A549 (cell line): ENCODE results near the gene NTN4. TPM values are rescaled to one million over a fixed set of nuclear protein-coding genes. Genes with fewer than 3 reads are reported as not detected.

Source experiments
- ATAC-seq, 2 experiments: fragments of 200-7000 bp in 1 of 2; fragments of >200 bp in 1 of 2; cut with Nextera tagmentation in 1 of 2; cut with Tn5 transposase in 1 of 2; 3 replicates each; pipeline versions ENCODE4 v1.8.0 to v1.9.1; 2018 to 2020; ENCODE audit warnings: mild to moderate bottlenecking in 1 of 2, moderate library complexity in 1 of 2
- CTCF ChIA-PET: fragments of 300-600 bp; sonication (Branson Sonifier 250); formaldehyde crosslinking; extraction: SDS; loops from one replicate; lab custom pipeline; 2021; ENCODE audit warnings: antibody characterized with exemption, inconsistent platforms; lab: Yijun Ruan, JAX
- POLR2A ChIA-PET: fragments of 350-600 bp; formaldehyde crosslinking; extraction: SDS; loops from one replicate; lab custom pipeline; 2021; ENCODE audit warnings: antibody characterized with exemption, inconsistent platforms; lab: Yijun Ruan, JAX
- DNase-seq, 2 experiments: peaks; one replicate each; pipeline versions ENCODE4 v3.0.0 to v3.0.0-alpha.2; 2011 to 2016; ENCODE audit warnings: low read depth in 1 of 2, low spot score in 1 of 2
- FAIRE-seq: peaks from 2 replicates; lab custom pipeline; 2011; peaks lifted over from hg19 to GRCh38; lab: Jason Lieb, UNC
- H3K27ac ChIP-seq, 2 experiments: fragments of >200 bp; sonication (Bioruptor Twin); formaldehyde crosslinking; 3 replicates each; pipeline ENCODE4 v1.5.1; 2016 to 2017
- H3K4me1 ChIP-seq: fragments of >200 bp; sonication (Bioruptor Twin); formaldehyde crosslinking; 3 replicates; pipeline ENCODE4 v1.6.1; 2016
- H3K4me2 ChIP-seq: fragments of >200 bp; sonication (Bioruptor Twin); formaldehyde crosslinking; 3 replicates; pipeline ENCODE4 v1.6.1; 2016
- H3K4me3 ChIP-seq: fragments of >200 bp; sonication (Bioruptor Twin); formaldehyde crosslinking; 3 replicates; pipeline ENCODE4 v1.5.1; 2016
- H3K9me3 ChIP-seq: fragments of >200 bp; sonication (Bioruptor Twin); formaldehyde crosslinking; 3 replicates; pipeline ENCODE4 v1.6.1; 2016
- ATOH8 ChIP-seq: fragments of 250-450 bp; sonication (Bioruptor Pico); IDR thresholded peaks from 2 replicates; pipeline ENCODE4 v1.5.0; 2020; ENCODE audit warnings: low read depth, mild to moderate bottlenecking, moderate library complexity
- CHD4 ChIP-seq: fragments of 200-600 bp; sonication (generic); IDR thresholded peaks from 2 replicates; pipeline ENCODE4 v1.6.1; 2016; ENCODE audit warnings: antibody characterized with exemption, mild to moderate bottlenecking, borderline replicate concordance
- EHF ChIP-seq: fragments of 250-450 bp; sonication (Bioruptor Pico); IDR thresholded peaks from 2 replicates; pipeline ENCODE4 v1.5.0; 2020; ENCODE audit warnings: mild to moderate bottlenecking
- EHMT2 ChIP-seq: fragments of 200-600 bp; sonication (generic); IDR thresholded peaks from 2 replicates; pipeline ENCODE4 v1.6.1; 2016; ENCODE audit warnings: antibody characterized with exemption, low read depth, mild to moderate bottlenecking, moderate library complexity
- ESRRA ChIP-seq: fragments of 150-350 bp; IDR thresholded peaks from 2 replicates; pipeline ENCODE4 v1.6.1; 2014; ENCODE audit warnings: mild to moderate bottlenecking, low read length, borderline replicate concordance
- FOSL2 ChIP-seq, 2 experiments: fragments of 450-650 bp in 1 of 2; fragments of >200 bp in 1 of 2; sonication (Bioruptor Twin) in 1 of 2; formaldehyde crosslinking; IDR thresholded peaks; 2 replicates each; pipeline versions ENCODE4 v1.5.0 to v1.6.1; 2016 to 2020; ENCODE audit warnings: mild to moderate bottlenecking in 1 of 2, moderate library complexity in 1 of 2
- HES2 ChIP-seq: fragments of >200 bp; sonication (Bioruptor Twin); formaldehyde crosslinking; IDR thresholded peaks from 2 replicates; pipeline ENCODE4 v1.6.1; 2016
- HEYL ChIP-seq: fragments of 250-450 bp; sonication (Bioruptor Pico); IDR thresholded peaks from 2 replicates; pipeline ENCODE4 v1.8.0; 2021; ENCODE audit warnings: mild to moderate bottlenecking, moderate library complexity
- HOXA7 ChIP-seq: fragments of 250-450 bp; sonication (Bioruptor Pico); IDR thresholded peaks from 2 replicates; pipeline ENCODE4 v1.5.0; 2020; ENCODE audit warnings: mild to moderate bottlenecking, moderate library complexity
- KDM5A ChIP-seq: fragments of 200-600 bp; sonication (generic); IDR thresholded peaks from 2 replicates; pipeline ENCODE4 v1.6.1; 2016; ENCODE audit warnings: antibody characterized with exemption, mild to moderate bottlenecking
- MYC ChIP-seq: IDR thresholded peaks from 2 replicates; pipeline ENCODE4 v1.6.1; 2012; ENCODE audit warnings: mild to moderate bottlenecking, inconsistent platforms, low read length, improper control_type of control experiment, borderline replicate concordance
- NFE2L2 ChIP-seq: fragments of 150-350 bp; conservative IDR thresholded peaks from 2 replicates; pipeline ENCODE4 v1.6.1; 2014; ENCODE audit warnings: low read length
- NR3C1 ChIP-seq: fragments of >200 bp; sonication (Bioruptor Twin); formaldehyde crosslinking; IDR thresholded peaks from 3 replicates; pipeline ENCODE4 v1.6.1; 2017
- PHF8 ChIP-seq: fragments of 200-600 bp; sonication (generic); IDR thresholded peaks from 2 replicates; pipeline ENCODE4 v1.6.1; 2016; ENCODE audit warnings: low read depth, mild to moderate bottlenecking, antibody characterized with exemption, moderate library complexity, borderline replicate concordance
- POLR2AphosphoS2 ChIP-seq: conservative IDR thresholded peaks from 2 replicates; pipeline ENCODE4 v1.6.1; 2012; ENCODE audit warnings: low read length, improper control_type of control experiment, inconsistent platforms
- RCOR1 ChIP-seq: fragments of 150-350 bp; IDR thresholded peaks from 2 replicates; pipeline ENCODE4 v1.6.1; 2014; ENCODE audit warnings: antibody characterized with exemption, low read length, low read depth
- RNF2 ChIP-seq: fragments of 200-600 bp; sonication (generic); IDR thresholded peaks from 2 replicates; pipeline ENCODE4 v1.6.1; 2016; ENCODE audit warnings: low read depth, mild to moderate bottlenecking, antibody characterized with exemption, moderate library complexity, borderline replicate concordance
- SMC3 ChIP-seq: fragments of >200 bp; sonication (Bioruptor Twin); formaldehyde crosslinking; IDR thresholded peaks from 3 replicates; pipeline ENCODE4 v1.6.1; 2018; ENCODE audit warnings: inconsistent platforms
- SREBF2 ChIP-seq: fragments of 450-650 bp; IDR thresholded peaks from 2 replicates; pipeline ENCODE4 v1.6.1; 2014; ENCODE audit warnings: mild to moderate bottlenecking, moderate library complexity
- TFCP2L1 ChIP-seq: fragments of 250-450 bp; sonication (Bioruptor Pico); IDR thresholded peaks from 2 replicates; pipeline ENCODE4 v1.5.0; 2021; ENCODE audit warnings: mild to moderate bottlenecking
- TP53 ChIP-seq: fragments of 250-450 bp; sonication (Bioruptor Pico); IDR thresholded peaks from 2 replicates; pipeline ENCODE4 v1.5.0; 2021; ENCODE audit warnings: mild to moderate bottlenecking, moderate library complexity
- ZC3H11A ChIP-seq: fragments of 450-650 bp; IDR thresholded peaks from 2 replicates; pipeline ENCODE4 v1.6.1; 2014; ENCODE audit warnings: antibody characterized with exemption, mild to moderate bottlenecking
- ZFP36 ChIP-seq: fragments of 450-650 bp; IDR thresholded peaks from 2 replicates; pipeline ENCODE4 v1.6.1; 2014; ENCODE audit warnings: borderline replicate concordance; ENCODE audit not compliant: partially characterized antibody
- ZNF302 ChIP-seq: fragments of 250-450 bp; sonication (Bioruptor Pico); IDR thresholded peaks from 2 replicates; pipeline ENCODE4 v1.9.0; 2021; ENCODE audit warnings: inconsistent platforms, mild to moderate bottlenecking, moderate library complexity
- WGBS: methylation state at CpG from one replicate; pipeline ENCODE4 v1.1.6; 2017; ENCODE audit errors: missing lambda C conversion rate; 5-methylcytosine and 5-hydroxymethylcytosine counted together
- polyA plus RNA-seq, 4 experiments: library from polyadenylated mRNA; depleted of rRNA in 3 of 4; stranded (reverse); fragments of >200 nt; fragmentation: RNase III in 1 of 4; extraction: RNeasy Plus Mini Kit Qiagen cat#74134 plus additional on column Dnase treatment in 1 of 4; gene quantifications; 2 replicates in 3 of 4; 3 replicates in 1 of 4; pipeline ENCODE4 v1.2.3, GENCODE V29; 2011 to 2017
- TF ChIP-seq, protein P1 (sequence below): IDR thresholded peaks from 2 replicates; pipeline ENCODE4 v1.6.1; 2012; ENCODE audit warnings: low read depth, borderline replicate concordance
- TF ChIP-seq, protein P2 (sequence below): fragments of >200 bp; sonication (Bioruptor Twin); formaldehyde crosslinking; IDR thresholded peaks from 3 replicates; pipeline ENCODE4 v1.5.1; 2016
- TF ChIP-seq, protein P3 (sequence below): fragments of 250-450 bp; sonication (Bioruptor Pico); IDR thresholded peaks from 2 replicates; pipeline ENCODE4 v1.5.0; 2021; ENCODE audit warnings: mild to moderate bottlenecking, moderate library complexity, borderline replicate concordance
- TF ChIP-seq, protein P4 (sequence below): IDR thresholded peaks from 2 replicates; pipeline ENCODE4 v1.6.1; 2012
- TF ChIP-seq, protein P5 (sequence below): fragments of 450-650 bp; IDR thresholded peaks from 2 replicates; pipeline ENCODE4 v1.6.1; 2014; ENCODE audit warnings: antibody characterized with exemption
- TF ChIP-seq, protein P6 (sequence below): fragments of >200 bp; sonication (Bioruptor Twin); formaldehyde crosslinking; IDR thresholded peaks from 3 replicates; pipeline ENCODE4 v1.6.1; 2016

The NTN4 gene
- polyA plus RNA-seq, 2 of the 4 experiments (the other 2 are of a cell fraction) = 37.3 to 132 TPM

DNA sequence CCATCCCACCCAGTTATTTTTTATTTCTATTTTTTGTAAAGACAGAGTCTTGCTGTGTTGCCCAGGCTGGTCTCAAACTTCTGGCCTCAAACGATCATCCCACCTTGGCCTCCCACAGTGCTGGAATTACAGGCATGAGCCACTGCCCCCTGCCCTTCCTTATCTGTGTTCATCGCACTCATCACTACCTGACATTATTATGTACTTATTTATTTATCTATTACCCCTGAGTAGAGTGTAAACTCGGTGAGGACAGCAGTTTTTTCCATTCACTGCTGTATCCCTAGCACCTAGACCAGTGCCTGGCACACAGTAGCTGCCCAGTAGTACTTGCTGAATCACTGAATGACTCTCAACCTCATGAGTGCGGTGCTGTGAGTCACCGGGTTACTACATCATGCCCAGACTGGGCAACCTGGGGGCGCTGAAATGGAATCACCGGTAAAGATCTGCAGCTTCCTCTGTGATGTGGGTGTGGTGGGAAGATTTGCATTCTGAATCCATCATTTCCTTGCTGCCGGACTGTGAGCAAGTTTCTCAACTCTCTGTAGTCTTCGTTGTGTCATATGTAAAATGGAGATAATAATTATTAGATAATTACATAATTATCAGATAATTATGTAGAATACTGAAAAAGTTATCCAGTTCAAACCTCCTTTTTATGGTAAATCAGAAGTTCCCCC lies 157.4 kb downstream of the NTN4 start:
- peak; percentile 92 to 99 for DNase-seq
- Histone ChIP-seq H3K4me1 (peaks cover 42% of the 10 kb centered on the region), H3K9me3 (peaks cover 14% of the 10 kb centered on the region), H3K27ac (peak overlapping the region; percentile 91 to 93), H3K4me3 (no peak overlapping the region), H3K4me2 (peak overlapping the region; percentile 65)
- peak; percentile 78 for FAIRE-seq
- ChIA-PET POLR2A (interaction anchor here (0.7 to 1.4 kb wide), 6 partner anchors 9 to 309 kb away, joined by 3 to 9 read pairs (median 4); partner anchors contain the start of gene CCDC38), CTCF (interaction anchor here (0.9 to 4.4 kb wide), 5 partner anchors 9 to 34 kb away, joined by 3 to 25 read pairs (median 3); no protein-coding TSS in a partner anchor)
- ATAC-seq = peak; percentile 94 to 98
- 7% methylated on average over 9 of the region's 9 CpGs for WGBS
- TF ChIP-seq KDM5A (no peak), EHF (CRISPR knock-in tag) (peak; percentile 85; the same call in 1 of the 2 replicates), SMC3 (no peak; the same call in 2 of the 3 replicates), TP53 (CRISPR knock-in tag) (peak; percentile 89; the same call in 1 of the 2 replicates), EHMT2 (no peak), HEYL (CRISPR knock-in tag) (peak; percentile 64), NR3C1 (no peak), ZFP36 (no peak), HOXA7 (CRISPR knock-in tag) (peak; percentile 68; the same call in 1 of the 2 replicates), RCOR1 (peak; percentile 60; the same call in 1 of the 2 replicates), ZNF302 (peak; percentile 74; the same call in 1 of the 2 replicates), NFE2L2 (peak; percentile 97), HES2 (peak; percentile 80), ESRRA (no peak), SREBF2 (no peak), PHF8 (no peak), FOSL2 (IDR thresholded peaks at IDR 0.05) (peak; percentile 96), FOSL2 (CRISPR knock-in tag; IDR thresholded peaks at IDR 0.05) (peak; percentile 100), ZC3H11A (no peak), TFCP2L1 (CRISPR knock-in tag) (no peak), CHD4 (no peak), RNF2 (no peak), ATOH8 (CRISPR knock-in tag) (peak; percentile 85), POLR2AphosphoS2 (no peak), MYC (0 out of 2 replicates have a peak, but pooled peaks have one; percentile 17)
- TF ChIP-seq, protein P1, sequence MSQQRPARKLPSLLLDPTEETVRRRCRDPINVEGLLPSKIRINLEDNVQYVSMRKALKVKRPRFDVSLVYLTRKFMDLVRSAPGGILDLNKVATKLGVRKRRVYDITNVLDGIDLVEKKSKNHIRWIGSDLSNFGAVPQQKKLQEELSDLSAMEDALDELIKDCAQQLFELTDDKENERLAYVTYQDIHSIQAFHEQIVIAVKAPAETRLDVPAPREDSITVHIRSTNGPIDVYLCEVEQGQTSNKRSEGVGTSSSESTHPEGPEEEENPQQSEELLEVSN = no peak
- TF ChIP-seq, protein P2, sequence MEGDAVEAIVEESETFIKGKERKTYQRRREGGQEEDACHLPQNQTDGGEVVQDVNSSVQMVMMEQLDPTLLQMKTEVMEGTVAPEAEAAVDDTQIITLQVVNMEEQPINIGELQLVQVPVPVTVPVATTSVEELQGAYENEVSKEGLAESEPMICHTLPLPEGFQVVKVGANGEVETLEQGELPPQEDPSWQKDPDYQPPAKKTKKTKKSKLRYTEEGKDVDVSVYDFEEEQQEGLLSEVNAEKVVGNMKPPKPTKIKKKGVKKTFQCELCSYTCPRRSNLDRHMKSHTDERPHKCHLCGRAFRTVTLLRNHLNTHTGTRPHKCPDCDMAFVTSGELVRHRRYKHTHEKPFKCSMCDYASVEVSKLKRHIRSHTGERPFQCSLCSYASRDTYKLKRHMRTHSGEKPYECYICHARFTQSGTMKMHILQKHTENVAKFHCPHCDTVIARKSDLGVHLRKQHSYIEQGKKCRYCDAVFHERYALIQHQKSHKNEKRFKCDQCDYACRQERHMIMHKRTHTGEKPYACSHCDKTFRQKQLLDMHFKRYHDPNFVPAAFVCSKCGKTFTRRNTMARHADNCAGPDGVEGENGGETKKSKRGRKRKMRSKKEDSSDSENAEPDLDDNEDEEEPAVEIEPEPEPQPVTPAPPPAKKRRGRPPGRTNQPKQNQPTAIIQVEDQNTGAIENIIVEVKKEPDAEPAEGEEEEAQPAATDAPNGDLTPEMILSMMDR = no peak
- TF ChIP-seq, protein P3, sequence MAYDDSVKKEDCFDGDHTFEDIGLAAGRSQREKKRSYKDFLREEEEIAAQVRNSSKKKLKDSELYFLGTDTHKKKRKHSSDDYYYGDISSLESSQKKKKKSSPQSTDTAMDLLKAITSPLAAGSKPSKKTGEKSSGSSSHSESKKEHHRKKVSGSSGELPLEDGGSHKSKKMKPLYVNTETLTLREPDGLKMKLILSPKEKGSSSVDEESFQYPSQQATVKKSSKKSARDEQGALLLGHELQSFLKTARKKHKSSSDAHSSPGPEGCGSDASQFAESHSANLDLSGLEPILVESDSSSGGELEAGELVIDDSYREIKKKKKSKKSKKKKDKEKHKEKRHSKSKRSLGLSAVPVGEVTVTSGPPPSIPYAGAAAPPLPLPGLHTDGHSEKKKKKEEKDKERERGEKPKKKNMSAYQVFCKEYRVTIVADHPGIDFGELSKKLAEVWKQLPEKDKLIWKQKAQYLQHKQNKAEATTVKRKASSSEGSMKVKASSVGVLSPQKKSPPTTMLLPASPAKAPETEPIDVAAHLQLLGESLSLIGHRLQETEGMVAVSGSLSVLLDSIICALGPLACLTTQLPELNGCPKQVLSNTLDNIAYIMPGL (CRISPR knock-in tag) = peak; percentile 37; the same call in 1 of the 2 replicates
- TF ChIP-seq, protein P4, sequence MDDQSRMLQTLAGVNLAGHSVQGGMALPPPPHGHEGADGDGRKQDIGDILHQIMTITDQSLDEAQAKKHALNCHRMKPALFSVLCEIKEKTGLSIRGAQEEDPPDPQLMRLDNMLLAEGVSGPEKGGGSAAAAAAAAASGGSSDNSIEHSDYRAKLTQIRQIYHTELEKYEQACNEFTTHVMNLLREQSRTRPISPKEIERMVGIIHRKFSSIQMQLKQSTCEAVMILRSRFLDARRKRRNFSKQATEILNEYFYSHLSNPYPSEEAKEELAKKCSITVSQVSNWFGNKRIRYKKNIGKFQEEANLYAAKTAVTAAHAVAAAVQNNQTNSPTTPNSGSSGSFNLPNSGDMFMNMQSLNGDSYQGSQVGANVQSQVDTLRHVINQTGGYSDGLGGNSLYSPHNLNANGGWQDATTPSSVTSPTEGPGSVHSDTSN = no peak
- TF ChIP-seq, protein P5, sequence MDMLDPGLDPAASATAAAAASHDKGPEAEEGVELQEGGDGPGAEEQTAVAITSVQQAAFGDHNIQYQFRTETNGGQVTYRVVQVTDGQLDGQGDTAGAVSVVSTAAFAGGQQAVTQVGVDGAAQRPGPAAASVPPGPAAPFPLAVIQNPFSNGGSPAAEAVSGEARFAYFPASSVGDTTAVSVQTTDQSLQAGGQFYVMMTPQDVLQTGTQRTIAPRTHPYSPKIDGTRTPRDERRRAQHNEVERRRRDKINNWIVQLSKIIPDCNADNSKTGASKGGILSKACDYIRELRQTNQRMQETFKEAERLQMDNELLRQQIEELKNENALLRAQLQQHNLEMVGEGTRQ = peak; percentile 35; the same call in 1 of the 2 replicates
- TF ChIP-seq, protein P6, sequence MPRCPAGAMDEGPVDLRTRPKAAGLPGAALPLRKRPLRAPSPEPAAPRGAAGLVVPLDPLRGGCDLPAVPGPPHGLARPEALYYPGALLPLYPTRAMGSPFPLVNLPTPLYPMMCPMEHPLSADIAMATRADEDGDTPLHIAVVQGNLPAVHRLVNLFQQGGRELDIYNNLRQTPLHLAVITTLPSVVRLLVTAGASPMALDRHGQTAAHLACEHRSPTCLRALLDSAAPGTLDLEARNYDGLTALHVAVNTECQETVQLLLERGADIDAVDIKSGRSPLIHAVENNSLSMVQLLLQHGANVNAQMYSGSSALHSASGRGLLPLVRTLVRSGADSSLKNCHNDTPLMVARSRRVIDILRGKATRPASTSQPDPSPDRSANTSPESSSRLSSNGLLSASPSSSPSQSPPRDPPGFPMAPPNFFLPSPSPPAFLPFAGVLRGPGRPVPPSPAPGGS = 0 out of 3 replicates have a peak, but pooled peaks have one; percentile 29
